ENCODE measurements around the gene NT5M.

DNA sequence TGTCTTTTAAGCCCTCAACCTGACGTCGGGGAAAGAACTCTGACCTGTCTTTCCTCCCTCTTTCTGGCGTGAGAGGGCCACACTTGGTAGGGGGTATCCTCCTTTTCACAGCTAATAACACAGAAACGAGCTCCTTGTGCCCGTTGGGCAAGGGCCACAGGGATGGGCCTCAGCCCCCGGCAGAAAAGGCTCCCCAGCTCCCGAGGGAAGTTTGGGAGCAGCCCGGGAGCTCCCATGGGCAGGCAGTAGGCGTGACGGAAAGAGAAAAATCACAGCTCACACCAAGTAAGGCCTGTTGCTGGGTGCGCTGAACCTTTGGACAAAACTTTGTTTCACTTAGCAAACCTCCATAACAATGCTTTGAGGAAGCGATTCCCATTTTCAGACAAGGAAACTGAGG is 90.8 kb downstream of the NT5M start:
- no peak for TF ChIP-seq POLR2A (IDR thresholded peaks at IDR 0.05)
- TF ChIP-seq, protein P1, sequence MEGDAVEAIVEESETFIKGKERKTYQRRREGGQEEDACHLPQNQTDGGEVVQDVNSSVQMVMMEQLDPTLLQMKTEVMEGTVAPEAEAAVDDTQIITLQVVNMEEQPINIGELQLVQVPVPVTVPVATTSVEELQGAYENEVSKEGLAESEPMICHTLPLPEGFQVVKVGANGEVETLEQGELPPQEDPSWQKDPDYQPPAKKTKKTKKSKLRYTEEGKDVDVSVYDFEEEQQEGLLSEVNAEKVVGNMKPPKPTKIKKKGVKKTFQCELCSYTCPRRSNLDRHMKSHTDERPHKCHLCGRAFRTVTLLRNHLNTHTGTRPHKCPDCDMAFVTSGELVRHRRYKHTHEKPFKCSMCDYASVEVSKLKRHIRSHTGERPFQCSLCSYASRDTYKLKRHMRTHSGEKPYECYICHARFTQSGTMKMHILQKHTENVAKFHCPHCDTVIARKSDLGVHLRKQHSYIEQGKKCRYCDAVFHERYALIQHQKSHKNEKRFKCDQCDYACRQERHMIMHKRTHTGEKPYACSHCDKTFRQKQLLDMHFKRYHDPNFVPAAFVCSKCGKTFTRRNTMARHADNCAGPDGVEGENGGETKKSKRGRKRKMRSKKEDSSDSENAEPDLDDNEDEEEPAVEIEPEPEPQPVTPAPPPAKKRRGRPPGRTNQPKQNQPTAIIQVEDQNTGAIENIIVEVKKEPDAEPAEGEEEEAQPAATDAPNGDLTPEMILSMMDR (IDR thresholded peaks at IDR 0.05): no peak
